Fibroblast of pulmonary artery (primary cell): ENCODE results near the gene ACADVL.
"Not testable (repeated sequence)": the region's sequence is repeated elsewhere in the genome, so short reads cannot be mapped to it uniquely, and the experiment has no call there.

Experiments used
- DNase-seq: peaks from one replicate; pipeline ENCODE4 v3.0.0-alpha.2; 2010; ENCODE audit warnings: low read depth
- H3K4me3 ChIP-seq: replicated peaks from 2 replicates; pipeline ENCODE4 v1.5.1; 2011; ENCODE audit warnings: low read depth, mild to moderate bottlenecking, control low read depth, low read length, moderate library complexity
- CTCF ChIP-seq: IDR thresholded peaks from 2 replicates; pipeline ENCODE4 v1.5.1; 2011; ENCODE audit warnings: mild to moderate bottlenecking, control low read depth, low read length, inconsistent platforms; ENCODE audit errors: missing control alignments

Gene ACADVL

GRCh38 chr17:7176841-7177190 lies 42.9 kb upstream of the ACADVL start:
- TF ChIP-seq CTCF = no peak

GRCh38 chr17:7177191-7177953 lies 42.4 kb upstream of the ACADVL start:
- H3K4me3 ChIP-seq = peak overlapping the region; percentile 58
- TF ChIP-seq CTCF = peak; percentile 81
- peak; percentile 69 for DNase-seq

More at GRCh38 chr17:7176841-7177190, 42.9 kb upstream of the ACADVL start:
- no peak for DNase-seq
- no peak overlapping the region for H3K4me3 ChIP-seq

GRCh38 chr17:7177954-7178477 lies 41.7 kb upstream of the ACADVL start:
- DNase-seq = peak; percentile 31
- peak overlapping the region; percentile 58 for H3K4me3 ChIP-seq
- no peak for TF ChIP-seq CTCF

- TF ChIP-seq CTCF = no peak
- no peak overlapping the region for H3K4me3 ChIP-seq
- no peak for DNase-seq
Measured at GRCh38 chr17:7178973-7179316, 40.8 kb upstream of the ACADVL start.

- peak within 1 kb of the TSS; percentile 58 for H3K4me3 ChIP-seq
- no peak for DNase-seq
- TF ChIP-seq CTCF = no peak
Measured at GRCh38 chr17:7179317-7180254, 40.2 kb upstream of the ACADVL start, which contains the start of gene ASGR1. ASGR1 (minus strand) TSS chr17:7179370; CDS start chr17:7178563, 807 bp downstream.

GRCh38 chr17:7182101-7182500 lies 37.6 kb upstream of the ACADVL start:
- H3K4me3 ChIP-seq, DNase-seq: not testable (repeated sequence)

GRCh38 chr17:7183433-7184090 lies 36.2 kb upstream of the ACADVL start:
- DNase-seq = no peak
- no peak for TF ChIP-seq CTCF
- H3K4me3 ChIP-seq = no peak overlapping the region
